ENCODE measurements around the gene NEDD9. TPM values are rescaled to one million over a fixed set of nuclear protein-coding genes. Genes with fewer than 3 reads are reported as not detected.

NEDD9 gene
- polyA plus RNA-seq, 3 donors = 18.2 to 35.9 (median 33.0) TPM

DNA sequence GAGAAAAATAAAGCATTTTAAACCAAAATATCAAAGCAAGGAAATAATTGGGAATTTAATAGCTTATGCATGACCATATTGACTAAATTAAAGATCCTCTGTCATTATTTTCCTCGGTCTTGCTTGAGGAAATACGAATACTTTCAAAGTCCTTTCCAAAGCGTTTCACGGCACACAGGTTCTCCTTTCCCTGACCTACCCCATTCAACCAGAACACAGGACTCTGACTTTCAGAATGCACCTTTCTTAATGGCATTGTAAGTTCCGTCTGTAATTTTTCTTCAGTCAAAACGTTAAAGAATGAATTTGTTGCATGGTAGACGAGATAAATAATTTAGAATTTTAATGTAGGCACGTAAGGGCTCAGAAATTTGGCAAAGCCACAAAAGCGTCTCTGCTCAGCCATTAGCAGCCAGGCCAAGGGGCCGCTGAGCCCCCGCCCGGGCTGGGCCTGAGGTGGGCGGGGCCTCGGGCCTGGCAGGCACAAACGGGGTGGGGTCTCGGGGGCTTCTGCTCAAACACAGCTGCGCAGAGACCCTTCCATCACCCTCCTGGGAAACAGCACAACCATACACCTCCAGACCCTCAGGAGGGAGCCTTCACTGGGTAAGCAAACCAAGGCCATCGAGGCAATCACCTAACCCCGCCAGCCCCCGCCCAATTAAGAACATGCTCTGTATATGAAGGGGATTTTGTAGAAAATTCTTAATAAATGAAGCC is 3.4 kb downstream of the NEDD9 start:
- TF ChIP-seq, protein P1, sequence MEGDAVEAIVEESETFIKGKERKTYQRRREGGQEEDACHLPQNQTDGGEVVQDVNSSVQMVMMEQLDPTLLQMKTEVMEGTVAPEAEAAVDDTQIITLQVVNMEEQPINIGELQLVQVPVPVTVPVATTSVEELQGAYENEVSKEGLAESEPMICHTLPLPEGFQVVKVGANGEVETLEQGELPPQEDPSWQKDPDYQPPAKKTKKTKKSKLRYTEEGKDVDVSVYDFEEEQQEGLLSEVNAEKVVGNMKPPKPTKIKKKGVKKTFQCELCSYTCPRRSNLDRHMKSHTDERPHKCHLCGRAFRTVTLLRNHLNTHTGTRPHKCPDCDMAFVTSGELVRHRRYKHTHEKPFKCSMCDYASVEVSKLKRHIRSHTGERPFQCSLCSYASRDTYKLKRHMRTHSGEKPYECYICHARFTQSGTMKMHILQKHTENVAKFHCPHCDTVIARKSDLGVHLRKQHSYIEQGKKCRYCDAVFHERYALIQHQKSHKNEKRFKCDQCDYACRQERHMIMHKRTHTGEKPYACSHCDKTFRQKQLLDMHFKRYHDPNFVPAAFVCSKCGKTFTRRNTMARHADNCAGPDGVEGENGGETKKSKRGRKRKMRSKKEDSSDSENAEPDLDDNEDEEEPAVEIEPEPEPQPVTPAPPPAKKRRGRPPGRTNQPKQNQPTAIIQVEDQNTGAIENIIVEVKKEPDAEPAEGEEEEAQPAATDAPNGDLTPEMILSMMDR (IDR thresholded peaks at IDR 0.05) = no peak
- H4K20me1 ChIP-seq (ENCODE audit: insufficient read depth, low read length) = peaks cover 26% of the 10 kb centered on the region
- no peak overlapping the region for H3K4me3 ChIP-seq (replicated peaks in 1 of 3; ENCODE audit: low read depth in 2 of 3, low read length in 3 of 3)
- H3K4me2 ChIP-seq (replicated peaks; ENCODE audit: extremely low read depth, low read length, poor library complexity, severe bottlenecking) = no peak overlapping the region
- no peaks in the 10 kb centered on the region for H3K79me2 ChIP-seq (ENCODE audit: insufficient read depth, low read length)
- H3K27me3 ChIP-seq (ENCODE audit: control insufficient read depth in 2 of 2, insufficient read depth in 2 of 2, low read length in 2 of 2) = peaks cover 0 to 3% of the 10 kb centered on the region in 2 donors
- peaks cover 20 to 35% of the 10 kb centered on the region in 2 donors for H3K36me3 Mint-ChIP-seq
- H2AFZ ChIP-seq (ENCODE audit: insufficient read depth, low read depth, low read length, poor library complexity, severe bottlenecking) = no peak overlapping the region
- H3K4me1 ChIP-seq (ENCODE audit: control insufficient read depth in 1 of 2, insufficient read depth in 2 of 2, low read length in 2 of 2) = peaks cover 24 to 34% of the 10 kb centered on the region in 2 donors
- no peak overlapping the region for H3K4me3 Mint-ChIP-seq
- no peak overlapping the region for H3K27ac Mint-ChIP-seq
- H3K9me3 ChIP-seq (replicated peaks in 1 of 2; ENCODE audit: control insufficient read depth in 1 of 2, insufficient read depth in 1 of 2, low read length in 2 of 2) = no peaks in the 10 kb centered on the region
- H3K4me1 Mint-ChIP-seq = peaks cover 45% of the 10 kb centered on the region
- DNase-seq = no peak
- H3K27ac ChIP-seq (ENCODE audit: low read depth in 1 of 2, low read length in 2 of 2) = no peak overlapping the region
- H3K36me3 ChIP-seq (replicated peaks in 1 of 2; ENCODE audit: control insufficient read depth in 1 of 2, insufficient read depth in 2 of 2, low read length in 2 of 2) = no peaks in the 10 kb centered on the region
- 89% methylated on average over 13 of the region's 20 CpGs for WGBS (ENCODE audit: insufficient coverage)
- peaks cover 0 to 4% (median 4%) of the 10 kb centered on the region in 3 donors for H3K27me3 Mint-ChIP-seq (ENCODE audit: low read depth in 3 of 3)
- H3K9ac ChIP-seq (ENCODE audit: insufficient read depth, low read length, poor library complexity, severe bottlenecking) = no peak overlapping the region
- intact Hi-C loops (cut with micrococcal nuclease) = no loop called here
- no peaks in the 10 kb centered on the region for H3K9me3 Mint-ChIP-seq

DNA sequence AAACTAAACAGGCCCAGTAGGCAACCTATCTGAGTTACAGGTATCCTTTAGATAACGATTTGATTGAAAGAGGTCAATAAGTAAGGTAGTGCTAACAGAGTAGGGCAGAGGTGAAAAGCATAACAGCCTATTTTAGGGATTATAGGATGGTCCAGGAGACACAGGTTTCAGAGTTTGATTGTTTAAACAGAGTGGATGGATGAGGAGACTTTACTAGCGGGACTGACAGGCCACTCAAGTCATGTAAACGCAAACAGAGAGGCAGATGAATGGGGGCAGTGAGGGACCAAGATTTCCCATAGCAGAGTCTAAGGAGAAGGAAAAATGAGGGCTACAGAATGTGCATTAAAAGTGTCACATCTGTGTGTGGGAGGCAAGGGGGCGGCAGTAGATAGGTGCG is 4.8 kb downstream of the NEDD9 start:
- no peaks in the 10 kb centered on the region for H3K36me3 ChIP-seq (replicated peaks in 1 of 2; ENCODE audit: control insufficient read depth in 1 of 2, insufficient read depth in 2 of 2, low read length in 2 of 2)
- H3K27ac ChIP-seq (ENCODE audit: low read depth in 1 of 2, low read length in 2 of 2) = no peak overlapping the region
- intact Hi-C loops (cut with micrococcal nuclease) = no loop called here
- H4K20me1 ChIP-seq (ENCODE audit: insufficient read depth, low read length) = peaks cover 29% of the 10 kb centered on the region
- no peak for DNase-seq
- H3K4me2 ChIP-seq (replicated peaks; ENCODE audit: extremely low read depth, low read length, poor library complexity, severe bottlenecking) = no peak overlapping the region
- TF ChIP-seq, protein P1 (IDR thresholded peaks at IDR 0.05) = no peak
- H3K79me2 ChIP-seq (ENCODE audit: insufficient read depth, low read length) = no peaks in the 10 kb centered on the region
- no peak overlapping the region for H3K9ac ChIP-seq (ENCODE audit: insufficient read depth, low read length, poor library complexity, severe bottlenecking)
- no peak overlapping the region for H2AFZ ChIP-seq (ENCODE audit: insufficient read depth, low read depth, low read length, poor library complexity, severe bottlenecking)
- H3K4me1 ChIP-seq (ENCODE audit: control insufficient read depth in 1 of 2, insufficient read depth in 2 of 2, low read length in 2 of 2) = peaks cover 14 to 25% of the 10 kb centered on the region in 2 donors
- Mint-ChIP-seq H3K9me3 (no peaks in the 10 kb centered on the region), H3K27ac (peak overlapping the region in 1 of 7 donors; percentile 3), H3K36me3 (peaks cover 29 to 43% of the 10 kb centered on the region in 2 donors), H3K4me3 (no peak overlapping the region), H3K4me1 (peaks cover 42% of the 10 kb centered on the region), H3K27me3 (ENCODE audit: low read depth in 3 of 3) (peaks cover 0 to 4% (median 4%) of the 10 kb centered on the region in 3 donors)
- peaks cover 0 to 3% of the 10 kb centered on the region in 2 donors for H3K27me3 ChIP-seq (ENCODE audit: control insufficient read depth in 2 of 2, insufficient read depth in 2 of 2, low read length in 2 of 2)
- WGBS (ENCODE audit: insufficient coverage) = 92% methylated on average over 5 of the region's 5 CpGs
- no peaks in the 10 kb centered on the region for H3K9me3 ChIP-seq (replicated peaks in 1 of 2; ENCODE audit: control insufficient read depth in 1 of 2, insufficient read depth in 1 of 2, low read length in 2 of 2)
- no peak overlapping the region for H3K4me3 ChIP-seq (replicated peaks in 1 of 3; ENCODE audit: low read depth in 2 of 3, low read length in 3 of 3)

All from CD14-positive monocyte (primary cell).